Activated CD4-positive, alpha-beta T cell treated with anti-CD3 and anti-CD28 coated beads, Interleukin-2, amount 10 ng/mL, durations not matched to agents 7 days and 5 days (primary cell): ENCODE measurements around the gene INKA2. TPM values are rescaled to one million over a fixed set of nuclear protein-coding genes. Genes with fewer than 3 reads are reported as not detected.

Experiments used
- CTCF ChIA-PET: fragments of 350-600 bp; sonication (Branson Sonifier 250); formaldehyde crosslinking; loops from one replicate; lab custom pipeline; 2021; ENCODE audit warnings: antibody characterized with exemption; lab: Charles Lee
- POLR2A ChIA-PET: fragments of 350-600 bp; sonication (Branson Sonifier 250); formaldehyde crosslinking; loops from one replicate; lab custom pipeline; 2021; ENCODE audit warnings: antibody characterized with exemption; lab: Charles Lee
- DNase-seq: peaks from one replicate; pipeline ENCODE4 v3.0.0-alpha.2; 2020
- H3K27ac Mint-ChIP-seq: one replicate; pipeline ENCODE4 v1.8.0; 2021; ENCODE audit warnings: mild to moderate bottlenecking, moderate library complexity, mixed read lengths
- H3K27me3 Mint-ChIP-seq: one replicate; pipeline ENCODE4 v1.8.0; 2021; ENCODE audit warnings: mixed read lengths
- H3K36me3 Mint-ChIP-seq: one replicate; pipeline ENCODE4 v1.8.0; 2021; ENCODE audit warnings: low read depth, mixed read lengths
- H3K4me1 Mint-ChIP-seq: one replicate; pipeline ENCODE4 v1.8.0; 2021; ENCODE audit warnings: mixed read lengths
- H3K4me3 Mint-ChIP-seq: one replicate; pipeline ENCODE4 v1.8.0; 2021; ENCODE audit warnings: mild to moderate bottlenecking, moderate library complexity, mixed read lengths
- H3K9me3 Mint-ChIP-seq: one replicate; pipeline ENCODE4 v1.8.0; 2021; ENCODE audit warnings: mixed read lengths
- total RNA-seq, 2 experiments: library from RNA; stranded (reverse); gene quantifications; one replicate each; pipeline ENCODE4 v1.2.3, GENCODE V29; 2021

Gene INKA2
- total RNA-seq, 2 experiments from 2014 or later = 2.4 to 4.2 TPM

- DNase-seq = no peak
- Mint-ChIP-seq H3K27me3 (no peaks in the 10 kb centered on the region), H3K27ac (no peak overlapping the region), H3K36me3 (peaks cover 27% of the 10 kb centered on the region), H3K9me3 (no peaks in the 10 kb centered on the region), H3K4me3 (no peak overlapping the region), H3K4me1 (peaks cover 6% of the 10 kb centered on the region)
- ChIA-PET CTCF (interaction anchor here (0.5 to 1.8 kb wide), 8 partner anchors 8 to 368 kb away, joined by 3 to 7 read pairs (median 4); no protein-coding TSS in a partner anchor), POLR2A (interaction anchor here (0.7 kb wide), 1 partner anchor 589 kb away, joined by 3 read pairs; no protein-coding TSS in a partner anchor)
These were observed 29.4 kb upstream of the INKA2 start for GRCh38 chr1:111768625-111769024.

GRCh38 chr1:111768023-111768422, 28.8 kb upstream of the INKA2 start:
- Mint-ChIP-seq H3K27ac (no peak overlapping the region), H3K27me3 (no peaks in the 10 kb centered on the region), H3K36me3 (peaks cover 31% of the 10 kb centered on the region), H3K4me3 (no peak overlapping the region), H3K9me3 (no peaks in the 10 kb centered on the region), H3K4me1 (peaks cover 6% of the 10 kb centered on the region)
- CTCF ChIA-PET = interaction anchor here (0.5 to 2.3 kb wide), 10 partner anchors 12 to 545 kb away, joined by 3 to 12 read pairs (median 4); partner anchors contain the start of gene DDX20
- DNase-seq = no peak
- POLR2A ChIA-PET = interaction anchor here (0.7 kb wide), 1 partner anchor 588 kb away, joined by 3 read pairs; no protein-coding TSS in a partner anchor

- Mint-ChIP-seq H3K36me3 (peaks cover 63% of the 10 kb centered on the region), H3K9me3 (no peaks in the 10 kb centered on the region), H3K4me3 (no peak overlapping the region), H3K27ac (no peak overlapping the region), H3K4me1 (peaks cover 25% of the 10 kb centered on the region), H3K27me3 (no peaks in the 10 kb centered on the region)
- CTCF ChIA-PET = no interaction called here
- POLR2A ChIA-PET = no interaction called here
- no peak for DNase-seq
These were observed 23.1 kb upstream of the INKA2 start for GRCh38 chr1:111762332-111762731.

GRCh38 chr1:111761717-111762116, 22.5 kb upstream of the INKA2 start:
- POLR2A ChIA-PET = no interaction called here
- no peaks in the 10 kb centered on the region for H3K27me3 Mint-ChIP-seq
- CTCF ChIA-PET = no interaction called here
- no peak overlapping the region for H3K4me3 Mint-ChIP-seq
- DNase-seq = no peak
- peaks cover 31% of the 10 kb centered on the region for H3K4me1 Mint-ChIP-seq
- H3K27ac Mint-ChIP-seq = no peak overlapping the region
- peaks cover 62% of the 10 kb centered on the region for H3K36me3 Mint-ChIP-seq
- H3K9me3 Mint-ChIP-seq = no peaks in the 10 kb centered on the region

- Mint-ChIP-seq H3K4me1 (peaks cover 49% of the 10 kb centered on the region), H3K27ac (peak overlapping the region; percentile 71)
- POLR2A ChIA-PET = interaction anchor here (0.7 kb wide), 1 partner anchor 55 kb away, joined by 3 read pairs; no protein-coding TSS in a partner anchor
These were observed 19.2 kb upstream of the INKA2 start for GRCh38 chr1:111758373-111758772.

GRCh38 chr1:111756124-111756513, 16.9 kb upstream of the INKA2 start:
- Mint-ChIP-seq H3K9me3 (no peaks in the 10 kb centered on the region), H3K36me3 (peaks cover 25% of the 10 kb centered on the region), H3K27me3 (no peaks in the 10 kb centered on the region), H3K4me3 (peak overlapping the region; percentile 86), H3K4me1 (peaks cover 54% of the 10 kb centered on the region), H3K27ac (peak overlapping the region; percentile 96)
- no peak for DNase-seq
- ChIA-PET CTCF (interaction anchor here (0.8 to 2.5 kb wide), 6 partner anchors 9 to 533 kb away, joined by 3 to 12 read pairs (median 4); no protein-coding TSS in a partner anchor), POLR2A (no interaction called here)

More at GRCh38 chr1:111758373-111758772, 19.2 kb upstream of the INKA2 start:
- CTCF ChIA-PET = interaction anchor here (0.7 kb wide), 1 partner anchor 92 kb away, joined by 3 read pairs; no protein-coding TSS in a partner anchor
- no peaks in the 10 kb centered on the region for H3K9me3 Mint-ChIP-seq
- no peak for DNase-seq
- peaks cover 39% of the 10 kb centered on the region for H3K36me3 Mint-ChIP-seq
- H3K27me3 Mint-ChIP-seq = no peaks in the 10 kb centered on the region
- no peak overlapping the region for H3K4me3 Mint-ChIP-seq

GRCh38 chr1:111755331-111756123, 16.3 kb upstream of the INKA2 start, which contains the start of gene DDX20:
TSS of gene DDX20 (plus strand) at chr1:111755901. CDS start at chr1:111755925, 24 bp downstream.
- Mint-ChIP-seq H3K4me1 (peaks cover 49% of the 10 kb centered on the region), H3K4me3 (peak within 1 kb of the TSS; percentile 86), H3K36me3 (peaks cover 19% of the 10 kb centered on the region), H3K27ac (peak within 1 kb of the TSS; percentile 96), H3K27me3 (no peaks in the 10 kb centered on the region), H3K9me3 (no peaks in the 10 kb centered on the region)
- peak; percentile 93 for DNase-seq
- ChIA-PET CTCF (interaction anchor here (0.6 to 2.5 kb wide), 17 partner anchors 8 to 609 kb away, joined by 3 to 12 read pairs (median 4); no protein-coding TSS in a partner anchor), POLR2A (interaction anchor here (0.6 kb wide), 1 partner anchor 122 kb away, joined by 3 read pairs; no protein-coding TSS in a partner anchor)

- peaks cover 16% of the 10 kb centered on the region for H3K36me3 Mint-ChIP-seq
These were observed 15.8 kb upstream of the INKA2 start for GRCh38 chr1:111754984-111755330.

GRCh38 chr1:111751906-111752575, 12.8 kb upstream of the INKA2 start:
- Mint-ChIP-seq H3K4me1 (peaks cover 32% of the 10 kb centered on the region), H3K9me3 (peaks cover 2% of the 10 kb centered on the region), H3K4me3 (no peak overlapping the region), H3K27me3 (no peaks in the 10 kb centered on the region), H3K36me3 (no peaks in the 10 kb centered on the region), H3K27ac (no peak overlapping the region)
- ChIA-PET POLR2A (no interaction called here), CTCF (interaction anchor here (0.5 to 2.9 kb wide), 5 partner anchors 12 to 244 kb away, joined by 3 to 11 read pairs (median 5); partner anchors contain the start of gene INKA2)
- DNase-seq = no peak

More at GRCh38 chr1:111754984-111755330, 15.8 kb upstream of the INKA2 start:
- H3K9me3 Mint-ChIP-seq = no peaks in the 10 kb centered on the region
- ChIA-PET POLR2A (interaction anchor here (0.6 kb wide), 1 partner anchor 121 kb away, joined by 3 read pairs; no protein-coding TSS in a partner anchor), CTCF (interaction anchor here (0.6 to 2.5 kb wide), 17 partner anchors 8 to 608 kb away, joined by 3 to 12 read pairs (median 4); no protein-coding TSS in a partner anchor)
- H3K4me3 Mint-ChIP-seq = peak overlapping the region; percentile 86
- peak; percentile 41 for DNase-seq
- peak overlapping the region; percentile 96 for H3K27ac Mint-ChIP-seq
- peaks cover 46% of the 10 kb centered on the region for H3K4me1 Mint-ChIP-seq
- no peaks in the 10 kb centered on the region for H3K27me3 Mint-ChIP-seq

- Mint-ChIP-seq H3K4me3 (no peak overlapping the region), H3K27ac (no peak overlapping the region), H3K4me1 (peaks cover 28% of the 10 kb centered on the region), H3K9me3 (peaks cover 2% of the 10 kb centered on the region), H3K36me3 (no peaks in the 10 kb centered on the region), H3K27me3 (no peaks in the 10 kb centered on the region)
- CTCF ChIA-PET = interaction anchor here (1.1 to 2.9 kb wide), 7 partner anchors 10 to 269 kb away, joined by 3 to 11 read pairs (median 4); partner anchors contain the start of gene INKA2
- POLR2A ChIA-PET = no interaction called here
- DNase-seq = no peak
These were observed 11.7 kb upstream of the INKA2 start for GRCh38 chr1:111750856-111751255.

- Mint-ChIP-seq H3K4me1 (peaks cover 21% of the 10 kb centered on the region), H3K27ac (no peak overlapping the region), H3K9me3 (peaks cover 2% of the 10 kb centered on the region), H3K36me3 (no peaks in the 10 kb centered on the region), H3K27me3 (peaks cover 4% of the 10 kb centered on the region), H3K4me3 (no peak overlapping the region)
- no peak for DNase-seq
- CTCF ChIA-PET = interaction anchor here (1.1 to 1.7 kb wide), 4 partner anchors 10 to 285 kb away, joined by 3 to 4 read pairs (median 4); partner anchors contain the start of gene INKA2
- POLR2A ChIA-PET = no interaction called here
These were observed 10.4 kb upstream of the INKA2 start for GRCh38 chr1:111749628-111750027.

- Mint-ChIP-seq H3K36me3 (no peaks in the 10 kb centered on the region), H3K27ac (no peak overlapping the region), H3K4me3 (no peak overlapping the region), H3K4me1 (peaks cover 14% of the 10 kb centered on the region), H3K9me3 (peaks cover 2% of the 10 kb centered on the region), H3K27me3 (peaks cover 12% of the 10 kb centered on the region)
- POLR2A ChIA-PET = interaction anchor here (1.4 kb wide), 1 partner anchor 240 kb away, joined by 6 read pairs; no protein-coding TSS in a partner anchor
- CTCF ChIA-PET = interaction anchor here (0.6 to 2.9 kb wide), 13 partner anchors 9 to 277 kb away, joined by 3 to 14 read pairs (median 5); partner anchors contain the start of gene INKA2
- DNase-seq = no peak
These were observed 8.8 kb upstream of the INKA2 start for GRCh38 chr1:111747947-111748346.
